Spinal cord (tissue), 10 donors: ENCODE results near the gene TMEM108. TPM values are rescaled to one million over a fixed set of nuclear protein-coding genes. Genes with fewer than 3 reads are reported as not detected.

ENCODE experiments used
- DNase-seq, 6 donors: peaks; one replicate each; pipeline versions ENCODE4 v3.0.0 to v3.0.0-alpha.2; 2013 to 2015; ENCODE audit warnings: low spot score in 6 of 6, low read depth in 4 of 6
- H3K27ac ChIP-seq: one replicate; pipeline ENCODE4 v1.5.1; 2013; ENCODE audit warnings: low read depth, low read length, control low read depth
- H3K27me3 ChIP-seq: one replicate; pipeline ENCODE4 v1.6.1; 2013; ENCODE audit warnings: low read length; ENCODE audit not compliant: control insufficient read depth, insufficient read depth
- H3K36me3 ChIP-seq: one replicate; pipeline ENCODE4 v1.6.1; 2013; ENCODE audit warnings: low read length; ENCODE audit not compliant: control insufficient read depth, insufficient read depth
- H3K4me1 ChIP-seq: one replicate; pipeline ENCODE4 v1.6.1; 2013; ENCODE audit warnings: low read length; ENCODE audit not compliant: control insufficient read depth, insufficient read depth
- H3K4me3 ChIP-seq: one replicate; pipeline ENCODE4 v1.5.1; 2013; ENCODE audit warnings: low read depth, low read length, control low read depth
- H3K9me3 ChIP-seq: one replicate; pipeline ENCODE4 v1.6.1; 2013; ENCODE audit warnings: low read length; ENCODE audit not compliant: control insufficient read depth, insufficient read depth
- WGBS: methylation state at CpG from one replicate; pipeline ENCODE4 v1.1.5; 2013; ENCODE audit warnings: missing lambda C conversion rate; ENCODE audit not compliant: insufficient coverage; 5-methylcytosine and 5-hydroxymethylcytosine counted together
- polyA plus RNA-seq, 2 donors: library from polyadenylated mRNA; unstranded; fragments of 120-200 nt; gene quantifications; one replicate each; pipeline ENCODE4 v1.2.1, GENCODE V29; 2013; ENCODE audit not compliant: insufficient read length in 2 of 2
- total RNA-seq, 2 donors: library from RNA; depleted of rRNA in 1 of 2; stranded (reverse); fragments of 120-200 nt in 1 of 2; fragments of >200 nt in 1 of 2; gene quantifications; one replicate each; pipeline versions ENCODE4 v1.2.3 to v1.2.4, GENCODE V29; 2013 to 2014
- donor health status: healthy.

The TMEM108 gene
- total and polyA plus RNA-seq, 4 donors, result 6.6 to 75.5 (median 30.5) TPM

DNA sequence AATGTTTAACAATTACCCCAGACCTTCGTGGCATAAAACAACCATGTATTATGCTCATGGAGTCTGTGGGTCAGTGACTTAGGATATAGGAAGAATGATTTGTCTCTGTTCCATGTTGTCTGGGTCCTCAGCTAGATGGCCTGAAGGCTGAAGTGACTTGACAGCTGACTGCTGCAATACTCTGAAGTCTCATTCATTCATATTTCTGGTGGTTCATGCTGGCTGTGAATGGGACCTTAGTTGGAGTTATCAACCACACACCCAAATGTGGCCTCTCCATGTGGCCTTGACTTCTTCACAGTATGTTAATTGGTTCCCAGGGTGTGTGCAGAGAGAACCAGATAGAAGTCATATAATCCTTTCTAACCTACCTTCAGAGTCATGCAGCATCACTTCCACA, 216.5 kb downstream of the TMEM108 start:
- DNase-seq, result no peak
- Histone ChIP-seq H3K4me1 (no peaks in the 10 kb centered on the region), H3K9me3 (no peaks in the 10 kb centered on the region), H3K27ac (no peak overlapping the region), H3K27me3 (no peaks in the 10 kb centered on the region), H3K4me3 (no peak overlapping the region), H3K36me3 (no peaks in the 10 kb centered on the region)
- WGBS, result no CpG with 5 or more reads among the region's 1 CpG

DNA sequence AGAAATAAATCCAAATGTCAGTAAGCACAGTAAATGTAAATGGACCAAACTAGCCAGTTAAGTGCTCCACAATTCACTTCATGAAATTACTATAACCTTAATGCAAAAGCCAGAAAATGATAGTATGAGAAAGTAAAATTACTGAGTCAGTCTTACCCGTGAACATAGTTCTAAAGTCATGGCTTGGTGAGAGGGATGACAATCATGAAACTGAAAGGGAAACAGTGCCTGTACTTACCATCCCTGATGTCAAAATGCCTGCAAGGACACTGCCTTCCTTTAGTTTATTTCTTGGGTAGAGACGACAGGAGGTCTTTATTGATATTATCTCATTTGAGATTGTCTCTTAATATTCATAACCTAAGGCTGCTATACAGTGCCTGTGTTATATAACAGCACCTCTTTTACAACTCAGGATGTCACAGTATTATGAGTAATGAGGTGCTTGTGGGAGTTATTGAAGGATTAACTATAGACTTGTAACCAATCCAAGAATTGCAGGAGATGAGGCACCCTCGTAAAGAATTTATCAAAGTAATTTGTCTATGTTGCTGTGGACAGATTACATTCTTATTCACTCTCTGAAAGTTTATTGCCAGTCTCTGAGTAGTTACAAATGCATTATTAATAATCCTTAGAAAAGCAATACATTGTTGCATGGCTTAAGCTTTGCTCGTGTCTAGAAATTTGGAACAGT, 218.7 kb downstream of the TMEM108 start:
- Histone ChIP-seq H3K27me3 (no peaks in the 10 kb centered on the region), H3K4me3 (no peak overlapping the region), H3K36me3 (no peaks in the 10 kb centered on the region), H3K9me3 (no peaks in the 10 kb centered on the region), H3K4me1 (no peaks in the 10 kb centered on the region), H3K27ac (no peak overlapping the region)
- DNase-seq, result peak in 1 of 6 donors; percentile 64
- WGBS, result 88% methylated on average over 1 of the region's 4 CpGs

DNA sequence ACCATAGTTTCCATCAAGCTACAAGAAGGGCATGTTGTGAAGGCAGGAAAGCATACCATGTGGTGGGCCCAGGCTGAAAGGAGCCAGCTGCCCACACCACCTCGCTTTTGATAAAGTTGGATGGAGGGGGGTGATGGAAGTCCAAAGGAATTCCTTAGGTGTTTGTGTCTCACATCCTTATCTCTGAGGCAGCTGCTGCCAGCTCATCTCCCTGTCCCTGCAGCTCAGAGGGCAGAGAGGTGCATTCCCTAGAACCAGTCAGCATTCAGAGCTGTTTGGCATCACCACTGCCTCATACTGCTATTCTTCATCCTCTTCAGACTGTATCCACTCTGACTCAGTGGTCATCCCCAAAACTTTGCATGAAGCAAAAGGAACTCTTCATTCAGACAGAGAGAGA, 220.2 kb downstream of the TMEM108 start:
- Histone ChIP-seq H3K4me1 (no peaks in the 10 kb centered on the region), H3K9me3 (no peaks in the 10 kb centered on the region), H3K4me3 (no peak overlapping the region), H3K27me3 (no peaks in the 10 kb centered on the region), H3K36me3 (no peaks in the 10 kb centered on the region), H3K27ac (no peak overlapping the region)
- no peak for DNase-seq
- 100% methylated on average over 1 of the region's 1 CpG for WGBS

DNA sequence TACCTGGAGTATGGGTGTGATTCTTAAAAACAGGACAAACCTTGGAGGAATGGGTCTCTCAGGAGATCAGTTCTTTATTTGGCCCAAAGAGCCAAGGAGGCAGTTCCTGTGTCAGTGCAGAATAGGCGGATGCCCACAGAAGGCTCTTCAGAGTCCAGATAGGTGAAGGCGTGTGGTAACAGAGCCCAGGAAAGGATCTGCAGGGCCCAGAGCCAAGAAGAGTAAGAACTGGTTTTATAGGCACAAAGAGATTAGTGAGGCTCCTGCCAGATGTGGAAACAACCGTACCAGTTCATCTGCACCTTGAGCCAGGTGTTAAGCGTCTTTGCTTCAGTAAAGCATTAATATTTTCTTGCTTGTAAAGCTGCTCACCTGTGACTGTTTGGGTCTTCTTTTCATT, 221.6 kb downstream of the TMEM108 start:
- Histone ChIP-seq H3K4me3 (no peak overlapping the region), H3K27me3 (no peaks in the 10 kb centered on the region), H3K36me3 (no peaks in the 10 kb centered on the region), H3K27ac (no peak overlapping the region), H3K9me3 (no peaks in the 10 kb centered on the region), H3K4me1 (no peaks in the 10 kb centered on the region)
- 90% methylated on average over 3 of the region's 4 CpGs for WGBS
- DNase-seq, result no peak

DNA sequence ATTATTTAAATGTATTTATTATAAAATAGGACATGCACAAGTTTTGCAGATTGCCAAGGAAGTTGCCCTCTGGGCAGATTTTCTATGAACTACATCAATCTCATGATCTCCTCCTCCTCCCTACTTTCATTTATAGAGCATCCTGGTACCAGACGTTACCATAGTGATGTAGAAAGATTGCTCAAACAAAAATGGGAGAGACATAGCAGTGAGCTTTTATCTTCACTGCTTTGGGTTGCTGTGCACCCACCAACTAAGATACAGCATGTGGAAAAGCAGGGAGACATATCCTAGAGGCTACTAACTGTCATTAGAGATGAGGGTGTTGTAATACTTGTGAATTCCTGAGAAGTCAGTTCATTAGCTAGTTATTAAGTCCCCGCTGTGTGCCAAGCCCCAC, 224.1 kb downstream of the TMEM108 start:
- Histone ChIP-seq H3K36me3 (no peaks in the 10 kb centered on the region), H3K27ac (no peak overlapping the region), H3K27me3 (no peaks in the 10 kb centered on the region), H3K9me3 (no peaks in the 10 kb centered on the region), H3K4me3 (no peak overlapping the region), H3K4me1 (no peaks in the 10 kb centered on the region)
- DNase-seq, result peak in 1 of 6 donors; percentile 51
- 100% methylated on average over 1 of the region's 2 CpGs for WGBS

DNA sequence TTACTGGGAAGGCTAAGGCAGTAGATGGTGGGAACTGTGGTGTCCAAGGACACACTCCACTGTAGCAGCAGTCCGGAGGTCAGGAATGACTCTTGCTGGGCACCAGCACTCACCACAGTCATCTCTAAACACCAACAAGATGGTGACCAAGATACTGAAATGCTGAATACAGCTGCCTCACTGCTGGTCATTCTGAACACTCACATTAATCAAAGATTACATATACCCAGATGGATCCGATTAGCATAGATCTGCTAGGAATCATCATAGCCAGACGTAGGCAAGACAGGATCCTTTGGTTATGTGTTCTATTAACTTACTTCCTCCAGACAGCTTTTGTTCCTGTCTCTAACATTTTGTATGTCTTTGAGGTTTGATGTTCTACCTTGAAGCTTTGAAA, 226.7 kb downstream of the TMEM108 start:
- Histone ChIP-seq H3K9me3 (no peaks in the 10 kb centered on the region), H3K27ac (no peak overlapping the region), H3K27me3 (no peaks in the 10 kb centered on the region), H3K4me3 (no peak overlapping the region), H3K4me1 (no peaks in the 10 kb centered on the region), H3K36me3 (no peaks in the 10 kb centered on the region)
- no peak for DNase-seq
- WGBS, result 80% methylated on average over 1 of the region's 3 CpGs

DNA sequence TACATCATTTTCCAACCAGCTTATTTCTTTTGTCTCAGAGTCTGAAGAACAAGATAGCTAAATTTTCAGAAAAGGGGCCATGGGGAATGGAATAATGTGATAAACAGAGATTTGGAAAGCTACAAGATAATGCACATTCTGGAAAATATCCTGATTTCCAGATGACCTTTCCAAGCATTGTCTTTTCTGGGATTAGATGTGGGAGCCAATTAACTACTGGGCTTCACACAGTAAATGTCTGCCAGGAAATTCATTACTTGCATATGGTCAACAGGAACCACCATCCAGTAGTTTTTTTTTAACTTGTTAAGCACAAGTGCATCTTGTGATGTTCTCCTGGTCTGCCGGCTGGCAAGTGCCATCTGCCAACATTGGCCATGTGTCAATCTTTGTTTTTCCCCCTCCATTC, 230.5 kb downstream of the TMEM108 start:
- Histone ChIP-seq H3K27me3 (no peaks in the 10 kb centered on the region), H3K9me3 (no peaks in the 10 kb centered on the region), H3K4me3 (no peak overlapping the region), H3K27ac (no peak overlapping the region), H3K36me3 (no peaks in the 10 kb centered on the region), H3K4me1 (no peaks in the 10 kb centered on the region)
- DNase-seq, result peak in 1 of 6 donors; percentile 71
- whole genome bisulfite sequencing, result no CpG with 5 or more reads among the region's 1 CpG

DNA sequence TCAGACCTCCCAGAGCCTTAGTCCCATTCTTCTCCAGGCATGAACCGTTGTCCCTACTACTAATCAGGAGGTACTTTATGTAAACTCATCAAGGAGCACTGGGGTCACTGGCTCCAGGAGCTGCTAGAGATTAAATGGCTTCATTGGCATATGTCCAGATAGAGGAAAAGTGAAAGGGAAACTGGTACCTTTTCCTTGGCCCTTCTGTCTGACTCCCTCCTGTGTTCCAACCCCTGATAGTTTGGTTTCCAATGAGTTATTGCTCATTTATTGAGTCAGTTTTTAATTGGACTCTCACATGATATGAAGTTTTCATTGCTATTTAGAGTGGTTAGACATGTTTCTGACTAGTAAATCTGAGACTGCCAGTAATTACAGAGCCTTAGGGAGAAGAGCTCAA, 231.2 kb downstream of the TMEM108 start:
- WGBS, result no CpG with 5 or more reads among the region's 1 CpG
- Histone ChIP-seq H3K27ac (no peak overlapping the region), H3K4me1 (no peaks in the 10 kb centered on the region)

DNA sequence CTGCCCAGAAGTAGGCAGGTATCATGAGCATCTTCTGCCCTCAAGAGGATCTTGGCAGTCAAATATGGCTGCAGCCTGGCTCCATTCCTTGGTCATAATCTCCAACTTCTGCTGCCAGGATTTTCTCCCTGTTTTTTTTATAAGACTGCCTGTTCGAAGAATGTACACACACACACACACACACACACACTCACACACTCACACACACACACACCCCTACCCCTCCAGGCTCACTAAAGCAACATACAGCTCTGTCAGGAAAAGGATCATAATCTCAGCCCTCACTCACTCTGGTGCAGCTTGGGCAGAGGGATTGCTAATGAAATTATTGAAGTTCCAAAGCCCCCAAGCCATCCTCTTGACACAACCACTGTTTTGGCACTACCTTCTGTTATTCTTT, 232.4 kb downstream of the TMEM108 start:
- 86% methylated on average over 1 of the region's 1 CpG for WGBS
- no peaks in the 10 kb centered on the region for H3K9me3 ChIP-seq

More for the DNA sequence above, 231.2 kb downstream of the TMEM108 start:
- Histone ChIP-seq H3K9me3 (no peaks in the 10 kb centered on the region), H3K4me3 (no peak overlapping the region), H3K27me3 (no peaks in the 10 kb centered on the region), H3K36me3 (no peaks in the 10 kb centered on the region)
- DNase-seq, result no peak

DNA sequence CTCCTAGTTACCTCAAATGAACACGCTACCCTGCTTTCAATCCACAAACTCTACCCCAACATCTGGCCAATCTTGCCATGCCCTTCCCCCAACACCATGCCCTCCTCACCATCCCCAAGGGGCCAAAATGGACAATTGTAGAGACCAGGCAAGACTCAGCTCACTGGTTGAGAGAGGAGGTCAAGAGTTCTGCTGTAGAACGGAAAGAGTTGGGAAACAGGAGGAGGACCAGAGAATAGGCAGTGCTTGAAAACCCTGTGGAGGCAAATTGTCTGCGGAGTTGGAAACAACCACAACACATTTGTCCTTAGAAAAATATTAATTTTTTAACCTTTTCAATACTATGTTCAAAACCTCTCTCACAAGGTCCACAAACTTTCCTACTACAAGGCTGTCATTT, 232.9 kb downstream of the TMEM108 start:
- H3K4me1 ChIP-seq, result no peaks in the 10 kb centered on the region
- no peaks in the 10 kb centered on the region for H3K9me3 ChIP-seq
- 83% methylated on average over 1 of the region's 3 CpGs for whole genome bisulfite sequencing
- no peaks in the 10 kb centered on the region for H3K36me3 ChIP-seq
- H3K27ac ChIP-seq, result no peak overlapping the region
- DNase-seq, result no peak
- H3K4me3 ChIP-seq, result no peak overlapping the region
- H3K27me3 ChIP-seq, result no peaks in the 10 kb centered on the region

More for the DNA sequence above, 232.4 kb downstream of the TMEM108 start:
- Histone ChIP-seq H3K36me3 (no peaks in the 10 kb centered on the region), H3K4me3 (no peak overlapping the region), H3K27me3 (no peaks in the 10 kb centered on the region), H3K27ac (no peak overlapping the region), H3K4me1 (no peaks in the 10 kb centered on the region)
- DNase-seq, result no peak
